GM13977 (cell line): ENCODE results near the gene C1R.

Experiments
- DNase-seq: peaks from one replicate; pipeline ENCODE4 v3.0.0; 2012; ENCODE audit warnings: low spot score
- in situ Hi-C: fragments of 300-500 bp; cut with MboI; formaldehyde crosslinking; loops from one replicate; pipeline ENCODE4 v1.12.0; 2022; ENCODE audit warnings: low sequenced_read_pairs, low pct_unique_long_range_greater_than_20kb, mixed read lengths, inconsistent platforms; ENCODE audit not compliant: unreplicated experiment
- TF ChIP-seq, protein P1 (sequence below): IDR thresholded peaks from 2 replicates; pipeline ENCODE4 v1.5.1; 2012; ENCODE audit warnings: mild to moderate bottlenecking, control low read depth; ENCODE audit not compliant: insufficient read depth; ENCODE audit errors: extremely low read depth, missing control alignments

Gene C1R

DNA sequence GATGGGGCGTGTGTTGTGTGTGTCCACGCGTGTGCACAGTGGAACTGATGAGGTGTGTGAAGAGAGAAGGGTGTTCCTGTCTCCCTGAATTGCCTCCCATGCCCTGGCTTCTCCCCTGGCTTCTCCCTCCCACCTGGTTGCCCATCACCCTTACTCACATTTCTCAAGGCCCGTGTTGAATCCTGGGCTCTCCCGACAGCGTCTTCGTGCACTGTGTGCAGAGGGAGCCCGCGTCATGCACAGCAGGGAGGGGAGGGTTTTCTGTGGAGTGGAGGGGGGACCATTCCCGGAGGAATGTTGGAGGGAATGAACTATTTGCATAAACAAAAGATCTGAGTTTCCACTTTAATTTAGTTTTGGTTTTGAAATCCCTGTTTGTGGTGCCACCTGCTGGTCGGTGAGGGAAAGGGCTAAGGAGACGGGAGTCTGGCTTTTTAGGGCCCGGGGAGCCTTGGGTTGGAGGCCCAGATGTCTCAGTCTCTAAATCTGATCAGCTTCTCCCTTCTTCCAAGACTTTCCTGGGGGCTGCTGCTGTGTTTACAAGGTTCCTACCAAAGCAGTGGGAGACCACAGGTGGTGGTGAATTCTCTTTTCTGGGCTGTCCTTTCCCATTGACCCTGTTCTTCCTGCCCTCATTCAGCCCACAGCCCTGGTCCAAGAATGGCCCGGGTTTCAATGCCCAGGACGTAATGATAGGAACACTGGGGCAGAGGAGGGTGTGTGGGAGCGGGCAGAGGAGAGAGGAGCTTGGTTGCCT is at the start of gene C1R:
Gene C1R (minus strand): TSS at position 217 of the 757 bp plus-strand sequence. CDS start 57 bp downstream, at position 160.
- TF ChIP-seq, protein P1, sequence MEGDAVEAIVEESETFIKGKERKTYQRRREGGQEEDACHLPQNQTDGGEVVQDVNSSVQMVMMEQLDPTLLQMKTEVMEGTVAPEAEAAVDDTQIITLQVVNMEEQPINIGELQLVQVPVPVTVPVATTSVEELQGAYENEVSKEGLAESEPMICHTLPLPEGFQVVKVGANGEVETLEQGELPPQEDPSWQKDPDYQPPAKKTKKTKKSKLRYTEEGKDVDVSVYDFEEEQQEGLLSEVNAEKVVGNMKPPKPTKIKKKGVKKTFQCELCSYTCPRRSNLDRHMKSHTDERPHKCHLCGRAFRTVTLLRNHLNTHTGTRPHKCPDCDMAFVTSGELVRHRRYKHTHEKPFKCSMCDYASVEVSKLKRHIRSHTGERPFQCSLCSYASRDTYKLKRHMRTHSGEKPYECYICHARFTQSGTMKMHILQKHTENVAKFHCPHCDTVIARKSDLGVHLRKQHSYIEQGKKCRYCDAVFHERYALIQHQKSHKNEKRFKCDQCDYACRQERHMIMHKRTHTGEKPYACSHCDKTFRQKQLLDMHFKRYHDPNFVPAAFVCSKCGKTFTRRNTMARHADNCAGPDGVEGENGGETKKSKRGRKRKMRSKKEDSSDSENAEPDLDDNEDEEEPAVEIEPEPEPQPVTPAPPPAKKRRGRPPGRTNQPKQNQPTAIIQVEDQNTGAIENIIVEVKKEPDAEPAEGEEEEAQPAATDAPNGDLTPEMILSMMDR, result peak; percentile 89
- peak; percentile 80 for DNase-seq
- in situ Hi-C loops, result no loop called here

DNA sequence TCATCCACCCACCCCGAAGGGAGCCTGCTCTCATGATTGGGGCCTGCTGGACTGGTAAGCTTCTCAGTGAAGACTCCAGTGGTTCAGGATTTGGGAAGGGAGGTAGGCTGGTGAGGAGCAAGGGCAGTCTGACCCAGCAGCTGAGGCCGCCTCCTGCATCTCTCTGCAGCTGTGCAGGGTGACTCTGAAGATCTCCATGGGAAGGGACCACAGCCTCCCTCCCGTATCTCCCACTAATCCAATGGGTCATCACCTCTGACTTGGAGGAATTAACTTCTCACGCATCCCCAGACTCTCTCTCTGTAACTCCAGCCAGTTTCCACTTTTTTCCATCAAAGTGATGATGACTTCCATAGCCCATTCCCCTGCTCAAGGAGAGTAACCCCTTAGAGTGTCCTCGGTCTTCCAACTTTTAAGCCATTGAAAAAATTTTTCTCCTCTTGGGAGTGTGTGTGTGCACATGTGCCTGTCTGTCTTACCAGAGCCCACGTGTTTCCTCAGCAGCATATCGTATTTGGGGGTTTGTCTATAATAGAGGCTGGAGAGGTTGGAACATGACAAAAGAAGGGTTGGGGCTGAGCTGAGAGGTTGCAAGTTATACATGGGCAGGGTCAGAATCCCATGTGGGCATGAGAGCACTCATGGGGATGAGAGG is 49.2 kb upstream of the C1R start:
- DNase-seq, result no peak
- TF ChIP-seq, protein P1, result no peak
- in situ Hi-C loops, result no loop called here

DNA sequence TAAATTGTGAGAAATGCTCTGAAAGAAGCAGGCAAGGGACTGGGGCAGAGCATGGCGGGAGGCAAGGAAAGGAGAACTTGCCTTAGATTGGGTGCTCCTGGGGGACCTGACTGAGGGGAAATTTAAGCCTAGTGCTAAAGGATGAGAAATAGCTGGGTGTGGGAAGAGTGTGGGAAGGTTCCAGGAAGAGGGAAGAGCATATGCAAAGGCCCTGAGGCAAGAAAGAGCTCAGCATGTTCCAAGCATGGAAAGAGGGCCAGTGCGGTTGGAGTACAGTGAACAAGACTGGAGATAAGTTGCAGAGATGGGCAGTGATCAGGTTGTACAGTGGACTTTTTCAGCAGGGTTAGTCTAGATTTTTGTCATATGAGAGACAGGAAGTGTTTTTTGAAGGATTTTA is 47.0 kb upstream of the C1R start:
- no peak for DNase-seq
- TF ChIP-seq, protein P1, result no peak
- in situ Hi-C loops, result no loop called here

DNA sequence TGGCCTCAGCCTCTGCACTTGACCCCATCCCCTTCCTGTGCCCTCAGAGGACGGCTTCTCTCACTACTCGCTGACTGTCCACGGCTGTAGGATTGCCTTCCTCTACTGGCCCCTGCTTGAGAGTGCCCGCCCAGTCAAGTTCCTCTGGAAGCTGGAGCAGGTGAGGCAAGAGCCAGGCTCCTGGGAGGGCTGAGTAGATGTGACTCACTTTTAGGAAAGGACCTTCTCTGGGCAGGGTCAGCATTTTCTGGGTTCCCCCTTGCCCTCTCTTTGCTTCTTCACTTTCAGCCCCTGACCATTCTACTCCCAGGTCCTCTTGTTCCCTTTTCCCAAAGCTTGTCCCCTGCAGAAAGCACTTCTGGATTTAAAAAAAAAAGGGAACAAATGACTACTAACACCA is 45.7 kb upstream of the C1R start:
- DNase-seq, result no peak
- in situ Hi-C loops, result no loop called here
- TF ChIP-seq, protein P1, result no peak

DNA sequence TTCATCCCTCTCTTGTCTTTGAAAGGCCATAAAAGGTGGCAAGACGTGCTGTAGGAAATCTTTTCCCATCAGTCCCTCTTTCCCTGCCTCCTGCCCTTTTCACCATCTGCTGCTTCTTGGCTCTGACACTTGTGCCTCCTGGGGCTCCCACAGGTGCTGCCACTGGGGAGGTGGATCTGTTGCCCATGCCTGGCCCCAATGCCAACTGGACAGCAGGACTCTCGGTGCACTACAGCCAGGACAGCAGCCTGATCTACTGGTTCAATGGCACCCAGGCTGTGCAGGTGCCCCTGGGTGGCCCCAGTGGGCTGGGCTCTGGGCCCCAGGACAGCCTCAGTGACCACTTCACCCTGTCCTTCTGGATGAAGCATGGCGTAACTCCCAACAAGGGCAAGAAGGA is 44.4 kb upstream of the C1R start:
- DNase-seq, result no peak
- in situ Hi-C loops, result no loop called here
- TF ChIP-seq, protein P1, result no peak

DNA sequence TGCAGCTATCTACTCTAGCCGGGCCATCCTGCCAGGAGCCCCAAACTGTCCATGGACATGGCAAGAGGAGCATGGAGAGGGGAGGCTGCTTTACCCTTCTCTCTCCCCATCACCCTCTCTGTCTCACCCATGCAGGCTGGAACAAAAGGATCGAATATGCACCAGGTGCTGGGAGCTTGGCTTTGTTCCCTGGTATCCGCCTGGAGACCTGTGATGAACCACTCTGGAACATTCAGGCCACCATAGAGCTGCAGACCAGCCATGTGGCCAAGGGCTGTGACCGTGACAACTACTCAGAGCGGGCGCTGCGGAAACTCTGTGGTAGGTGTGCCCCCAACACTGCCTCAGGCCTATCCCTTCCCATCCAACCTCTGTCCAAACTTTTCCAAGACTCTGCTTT is 43.8 kb upstream of the C1R start:
- in situ Hi-C loops, result no loop called here
- TF ChIP-seq, protein P1, result no peak
- DNase-seq, result no peak
